Sigmoid colon (tissue), 4 donors: ENCODE results near the gene FSCN2.

Source experiments
- EP300 ChIP-seq, 4 donors: sonication (generic); formaldehyde crosslinking; IDR thresholded peaks; one replicate each; pipeline ENCODE4 v1.6.1; 2017; ENCODE audit warnings: antibody characterized with exemption in 4 of 4
- POLR2A ChIP-seq, 2 donors: fragments of 450-650 bp; IDR thresholded peaks; one replicate each; pipeline ENCODE4 v1.6.1; 2016; ENCODE audit warnings: antibody characterized with exemption in 2 of 2, mild to moderate bottlenecking in 2 of 2, moderate library complexity in 2 of 2

DNA sequence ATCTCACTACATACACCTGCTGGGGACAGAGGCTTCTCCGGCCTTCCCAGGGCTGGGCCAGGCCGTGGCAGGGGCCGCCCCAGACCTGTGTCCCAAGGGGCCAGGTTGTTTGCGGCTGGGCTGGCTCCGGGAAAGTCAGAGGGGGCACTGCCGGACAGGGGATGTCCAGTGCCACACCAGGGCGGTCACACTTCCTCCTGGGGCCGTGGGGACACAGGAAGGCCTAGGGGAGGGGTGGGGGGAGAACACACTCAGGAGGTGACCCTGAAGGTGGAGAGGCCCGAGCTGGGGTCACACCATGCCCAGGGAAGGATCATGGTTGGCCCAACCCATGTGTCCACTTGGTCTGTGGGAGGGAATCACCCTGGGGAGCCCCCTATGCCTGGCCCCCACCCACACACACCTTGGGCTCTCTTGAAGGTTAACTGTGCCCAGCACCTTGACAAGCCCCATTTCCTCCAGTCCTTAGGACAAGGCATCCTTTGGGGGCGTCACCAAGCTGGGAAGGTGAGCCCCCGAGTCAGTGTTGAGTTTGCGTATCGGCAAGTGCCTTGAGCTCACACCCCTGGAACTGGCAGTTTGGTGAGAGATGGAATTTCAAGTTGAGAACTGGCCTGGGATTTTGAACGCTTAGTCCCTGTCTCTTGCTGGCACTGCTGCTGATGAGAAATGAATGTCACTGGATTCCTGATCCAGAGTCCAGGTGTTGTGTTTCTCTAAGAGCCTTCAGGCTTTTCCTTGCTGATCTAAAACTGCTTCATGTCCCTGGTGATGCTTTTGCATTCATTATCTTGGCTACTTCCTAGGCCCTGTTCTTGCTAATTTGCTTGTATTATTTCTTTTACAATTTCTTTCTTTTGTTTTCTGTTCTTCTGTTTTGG, 7.9 kb upstream of the FSCN2 start:
- TF ChIP-seq EP300 (IDR thresholded peaks at IDR 0.05) (no peak), POLR2A (IDR thresholded peaks at IDR 0.05) (no peak)
